Activated B cell treated with CpG ODN at 0.5 μM for 24 hours (primary cell): Measurements from ENCODE around the gene KRTAP5-3. TPM values are rescaled to one million over a fixed set of nuclear protein-coding genes. Genes with fewer than 3 reads are reported as not detected.

Experiments used
- ATAC-seq: fragments of 200-7000 bp; cut with Tn5 transposase; one replicate; pipeline ENCODE4 v1.10.0; 2021; ENCODE audit warnings: low read depth, mild to moderate bottlenecking, moderate library complexity
- CTCF ChIA-PET: fragments of 350-600 bp; sonication (Branson Sonifier 250); formaldehyde crosslinking; loops from one replicate; lab custom pipeline; 2021; ENCODE audit warnings: antibody characterized with exemption; lab: Charles Lee
- POLR2A ChIA-PET: fragments of 350-600 bp; sonication (Branson Sonifier 250); formaldehyde crosslinking; loops from one replicate; lab custom pipeline; 2021; ENCODE audit warnings: antibody characterized with exemption; lab: Charles Lee
- DNase-seq: peaks from one replicate; pipeline ENCODE4 v3.0.0; 2022
- H3K27ac Mint-ChIP-seq: one replicate; pipeline ENCODE4 v1.8.0; 2020; ENCODE audit warnings: mixed read lengths
- H3K27me3 Mint-ChIP-seq: one replicate; pipeline ENCODE4 v1.8.0; 2021; ENCODE audit warnings: mixed read lengths
- H3K36me3 Mint-ChIP-seq: one replicate; pipeline ENCODE4 v1.8.0; 2021; ENCODE audit warnings: low read depth, mixed read lengths
- H3K4me1 Mint-ChIP-seq: one replicate; pipeline ENCODE4 v1.8.0; 2021; ENCODE audit warnings: mixed read lengths
- H3K4me3 Mint-ChIP-seq: one replicate; pipeline ENCODE4 v1.8.0; 2020; ENCODE audit warnings: mild to moderate bottlenecking, mixed read lengths
- H3K9me3 Mint-ChIP-seq: one replicate; pipeline ENCODE4 v1.8.0; 2020; ENCODE audit warnings: mixed read lengths
- CTCF ChIP-seq: fragments of 200-600 bp; IDR thresholded peaks from one replicate; pipeline ENCODE4 v1.8.0; 2022; ENCODE audit warnings: antibody characterized with exemption, mild to moderate bottlenecking
- intact Hi-C: fragments of 100-400 bp; cut with micrococcal nuclease; formaldehyde crosslinking; loops from one replicate; pipeline ENCODE4 v1.15.1; 2024
- total RNA-seq: library from RNA; stranded (reverse); gene quantifications from 2 replicates; pipeline ENCODE4 v1.2.3, GENCODE V29; 2022

Gene KRTAP5-3
- total RNA-seq, 1 donor from 2014 or later, result not detected

GRCh38 chr11:1557904-1558774, 50.1 kb downstream of the KRTAP5-3 start:
- no peak overlapping the region for H3K27ac Mint-ChIP-seq
- peaks cover 26% of the 10 kb centered on the region for H3K27me3 Mint-ChIP-seq

More at GRCh38 chr11:1557904-1558774, 50.1 kb downstream of the KRTAP5-3 start:
- Mint-ChIP-seq H3K9me3 (no peaks in the 10 kb centered on the region), H3K4me3 (no peak overlapping the region), H3K36me3 (peaks cover 2% of the 10 kb centered on the region), H3K4me1 (no peaks in the 10 kb centered on the region)
- intact Hi-C loops, result no loop called here
- POLR2A ChIA-PET, result interaction anchor here (0.7 kb wide), 1 partner anchor 84 kb away, joined by 5 read pairs; no protein-coding TSS in a partner anchor
- ATAC-seq (no peak), DNase-seq (no peak)
- CTCF ChIA-PET, result no interaction called here
- no peak for TF ChIP-seq CTCF

Other genes with a start within 250 kb of the KRTAP5-3 start
- 0.11 and 0.37 TPM in 2 replicates for gene BRSK2, start 218.5 kb downstream of the KRTAP5-3 start, total RNA-seq
- 29.5 and 34.4 TPM in 2 replicates for gene MOB2, start 121.7 kb downstream of the KRTAP5-3 start, total RNA-seq
- gene DUSP8, start 36.2 kb downstream of the KRTAP5-3 start, total RNA-seq, result 1.3 and 1.7 TPM in 2 replicates
- gene KRTAP5-1, start 23.2 kb downstream of the KRTAP5-3 start, total RNA-seq, result not detected in 2 replicates
- not detected in 2 replicates for gene KRTAP5-2, start 10.2 kb downstream of the KRTAP5-3 start, total RNA-seq
- not detected in 2 replicates for gene KRTAP5-4, start 13.7 kb upstream of the KRTAP5-3 start, total RNA-seq
- not detected in 2 replicates for gene KRTAP5-5, start 21.3 kb upstream of the KRTAP5-3 start, total RNA-seq
- gene KRTAP5-6, start 88.7 kb upstream of the KRTAP5-3 start, total RNA-seq, result not detected in 2 replicates
- gene IFITM10, start 142.1 kb upstream of the KRTAP5-3 start, total RNA-seq, result not detected in 2 replicates
- 33.2 and 39.2 TPM in 2 replicates for gene CTSD, start 155.5 kb upstream of the KRTAP5-3 start, total RNA-seq
- gene SYT8, start 226.5 kb upstream of the KRTAP5-3 start, total RNA-seq, result not detected in 2 replicates
- 1.0 and 1.5 TPM in 2 replicates for gene TNNI2, start 230.5 kb upstream of the KRTAP5-3 start, total RNA-seq
- 301 and 303 TPM in 2 replicates for gene LSP1, start 244.6 kb upstream of the KRTAP5-3 start, total RNA-seq